Upper lobe of left lung (tissue), 6 donors: ENCODE data around the gene CCDC71L. TPM values are rescaled to one million over a fixed set of nuclear protein-coding genes. Genes with fewer than 3 reads are reported as not detected.

Experiments used
- ATAC-seq, 2 donors: fragments of 200-7000 bp; cut with Tn5 transposase; one replicate each; pipeline ENCODE4 v1.9.1; 2022; ENCODE audit warnings: mild to moderate bottlenecking in 2 of 2, moderate library complexity in 2 of 2; ENCODE audit not compliant: low FRiP score in 2 of 2
- DNase-seq, 2 donors: peaks; one replicate each; pipeline ENCODE4 v3.0.0-alpha.2; 2019 to 2020
- H3K27ac ChIP-seq, 4 donors: fragments of 200-600 bp; sonication (generic); one replicate each; pipeline ENCODE4 v1.5.1; 2016 to 2019
- H3K27me3 ChIP-seq, 4 donors: fragments of 200-600 bp; sonication (generic); one replicate each; pipeline ENCODE4 v1.5.1; 2017 to 2019
- H3K36me3 ChIP-seq, 4 donors: fragments of 200-600 bp; sonication (generic); one replicate each; pipeline ENCODE4 v1.5.1; 2016 to 2019
- H3K4me1 ChIP-seq, 4 donors: fragments of 200-600 bp; sonication (generic); one replicate each; pipeline ENCODE4 v1.5.1; 2018 to 2019
- H3K4me3 ChIP-seq, 4 donors: fragments of 200-600 bp; sonication (generic); one replicate each; pipeline ENCODE4 v1.5.1; 2017 to 2019; ENCODE audit warnings: mild to moderate bottlenecking in 2 of 4, moderate library complexity in 1 of 4
- H3K9me3 ChIP-seq, 4 donors: fragments of 200-600 bp; sonication (generic); one replicate each; pipeline ENCODE4 v1.5.1; 2018 to 2019
- CTCF ChIP-seq, 6 experiments: fragments of 450-650 bp in 4 of 6; fragments of 200-600 bp in 2 of 6; sonication (generic) in 2 of 6; IDR thresholded peaks; one replicate each; pipeline ENCODE4 v1.5.1; 2016 to 2019; ENCODE audit warnings: antibody characterized with exemption in 6 of 6
- EP300 ChIP-seq, 4 donors: sonication (generic); formaldehyde crosslinking; IDR thresholded peaks; one replicate each; pipeline ENCODE4 v1.5.1; 2017; ENCODE audit warnings: antibody characterized with exemption in 4 of 4, control low read depth in 2 of 4
- POLR2A ChIP-seq, 4 donors: fragments of 450-650 bp; IDR thresholded peaks; one replicate each; pipeline ENCODE4 v1.5.1; 2016 to 2017; ENCODE audit warnings: antibody characterized with exemption in 4 of 4, mild to moderate bottlenecking in 2 of 4
- POLR2AphosphoS5 ChIP-seq, 2 donors: sonication (generic); formaldehyde crosslinking; IDR thresholded peaks; one replicate each; pipeline ENCODE4 v1.5.1; 2017; ENCODE audit warnings: antibody characterized with exemption in 2 of 2
- WGBS, 2 donors: methylation state at CpG; one replicate each; pipeline ENCODE4 v1.1.5; 2017 to 2018; 5-methylcytosine and 5-hydroxymethylcytosine counted together
- total RNA-seq, 6 donors: library from RNA; depleted of rRNA in 4 of 6; stranded (reverse); fragments of >200 nt in 4 of 6; gene quantifications; one replicate each; pipeline versions ENCODE4 v1.1.0 to v1.2.1, GENCODE V29; 2016 to 2021
- donor health status: DM: no; HTN: no; CAD: no; lungs with moderate emphysema.
- donor health status: DM: no; HTN: yes; CAD: no; lungs with severe emphysema.

CCDC71L gene
- total RNA-seq, 6 donors from 2014 or later: 12.6 to 38.7 (median 21.3) TPM

- H3K27me3 ChIP-seq: no peaks in the 10 kb centered on the region
- no peak for ATAC-seq
- H3K4me1 ChIP-seq: no peaks in the 10 kb centered on the region
- no peak for DNase-seq
- H3K9me3 ChIP-seq: no peaks in the 10 kb centered on the region
- 85 to 96% methylated on average over 1 of the region's 1 CpG for WGBS, 2 donors
- no peaks in the 10 kb centered on the region for H3K36me3 ChIP-seq
- no peak for TF ChIP-seq POLR2A (IDR thresholded peaks at IDR 0.05)
- TF ChIP-seq POLR2AphosphoS5 (IDR thresholded peaks at IDR 0.05): no peak
- no peak for TF ChIP-seq EP300 (IDR thresholded peaks at IDR 0.05)
- H3K4me3 ChIP-seq: no peak overlapping the region
- no peak overlapping the region for H3K27ac ChIP-seq
Measured at GRCh38 chr7:106646256-106646655, 14.7 kb downstream of the CCDC71L start.

- no peak overlapping the region for H3K27ac ChIP-seq
- H3K36me3 ChIP-seq: no peaks in the 10 kb centered on the region
- no peak overlapping the region for H3K4me3 ChIP-seq
- H3K4me1 ChIP-seq: no peaks in the 10 kb centered on the region
- ATAC-seq (peak in 1 of 2 donors; percentile 57), DNase-seq (peak in 1 of 2 donors; percentile 25)
- TF ChIP-seq POLR2AphosphoS5 (IDR thresholded peaks at IDR 0.05) (no peak), EP300 (IDR thresholded peaks at IDR 0.05) (no peak), CTCF (IDR thresholded peaks at IDR 0.05) (no peak), POLR2A (IDR thresholded peaks at IDR 0.05) (no peak)
- no peaks in the 10 kb centered on the region for H3K27me3 ChIP-seq
- WGBS, 2 donors: 59 to 68% methylated on average over 1 of the region's 1 CpG
- H3K9me3 ChIP-seq: no peaks in the 10 kb centered on the region
Measured at GRCh38 chr7:106644999-106645398, 16.0 kb downstream of the CCDC71L start.

- no peak overlapping the region for H3K27ac ChIP-seq
- H3K9me3 ChIP-seq: no peaks in the 10 kb centered on the region
- no peak overlapping the region for H3K4me3 ChIP-seq
- no peaks in the 10 kb centered on the region for H3K36me3 ChIP-seq
- H3K4me1 ChIP-seq: no peaks in the 10 kb centered on the region
- no peaks in the 10 kb centered on the region for H3K27me3 ChIP-seq
- ATAC-seq: no peak
- 63 to 64% methylated on average over 2 of the region's 2 CpGs for WGBS, 2 donors
- no peak for TF ChIP-seq POLR2AphosphoS5 (IDR thresholded peaks at IDR 0.05)
- TF ChIP-seq CTCF (IDR thresholded peaks at IDR 0.05): no peak
- no peak for TF ChIP-seq POLR2A (IDR thresholded peaks at IDR 0.05)
- TF ChIP-seq EP300 (IDR thresholded peaks at IDR 0.05): no peak
- no peak for DNase-seq
Measured at GRCh38 chr7:106643216-106644000, 17.6 kb downstream of the CCDC71L start.

- TF ChIP-seq CTCF (IDR thresholded peaks at IDR 0.05) (no peak), POLR2AphosphoS5 (IDR thresholded peaks at IDR 0.05) (no peak), EP300 (IDR thresholded peaks at IDR 0.05) (no peak), POLR2A (IDR thresholded peaks at IDR 0.05) (no peak)
- H3K27ac ChIP-seq: no peak overlapping the region
- DNase-seq: no peak
- H3K4me3 ChIP-seq: no peak overlapping the region
- no peaks in the 10 kb centered on the region for H3K27me3 ChIP-seq
- no peak for ATAC-seq
- H3K36me3 ChIP-seq: no peaks in the 10 kb centered on the region
- no peaks in the 10 kb centered on the region for H3K9me3 ChIP-seq
- no peaks in the 10 kb centered on the region for H3K4me1 ChIP-seq
- WGBS, 2 donors: 94 to 96% methylated on average over 3 of the region's 3 CpGs
Measured at GRCh38 chr7:106641416-106641815, 19.5 kb downstream of the CCDC71L start.

- H3K4me3 ChIP-seq: no peak overlapping the region
- 74% methylated on average over 3 of the region's 3 CpGs for WGBS, 2 donors
- no peaks in the 10 kb centered on the region for H3K36me3 ChIP-seq
- DNase-seq (no peak), ATAC-seq (no peak)
- TF ChIP-seq EP300 (IDR thresholded peaks at IDR 0.05): no peak
- no peak for TF ChIP-seq POLR2AphosphoS5 (IDR thresholded peaks at IDR 0.05)
- TF ChIP-seq POLR2A (IDR thresholded peaks at IDR 0.05): no peak
- no peak for TF ChIP-seq CTCF (IDR thresholded peaks at IDR 0.05)
- no peaks in the 10 kb centered on the region for H3K27me3 ChIP-seq
- no peaks in the 10 kb centered on the region for H3K9me3 ChIP-seq
- H3K4me1 ChIP-seq: no peaks in the 10 kb centered on the region
- H3K27ac ChIP-seq: no peak overlapping the region
Measured at GRCh38 chr7:106640368-106641141, 20.4 kb downstream of the CCDC71L start.
